GM18502 (cell line): Measurements from ENCODE around the gene LRRC27.
"Not testable (repeated sequence)": the region's sequence is repeated elsewhere in the genome, so short reads cannot be mapped to it uniquely, and the experiment has no call there.

Experiments
- ATAC-seq: cut with Tn5 transposase; IDR thresholded peaks from one replicate; pipeline ENCODE4 v1.9.1; 2021; ENCODE audit warnings: mild to moderate bottlenecking; ENCODE audit not compliant: unreplicated experiment, poor library complexity

The LRRC27 gene

GRCh38 chr10:132385721-132386418, 53.9 kb downstream of the LRRC27 start:
- ATAC-seq = no peak

GRCh38 chr10:132386419-132386831, 54.4 kb downstream of the LRRC27 start:
- ATAC-seq = no peak

- not testable (repeated sequence) for ATAC-seq
These were observed 54.9 kb downstream of the LRRC27 start for GRCh38 chr10:132386896-132387295.

GRCh38 chr10:132387764-132388210, 55.8 kb downstream of the LRRC27 start:
- ATAC-seq = peak; percentile 68

- ATAC-seq = no peak
These were observed 57.0 kb downstream of the LRRC27 start for GRCh38 chr10:132388891-132389432.

- no peak for ATAC-seq
These were observed 57.6 kb downstream of the LRRC27 start for GRCh38 chr10:132389433-132390169.

GRCh38 chr10:132390170-132390920, 58.4 kb downstream of the LRRC27 start:
- ATAC-seq = no peak

- ATAC-seq = no peak
These were observed 59.1 kb downstream of the LRRC27 start for GRCh38 chr10:132390921-132391675.

- ATAC-seq = no peak
These were observed 59.7 kb downstream of the LRRC27 start for GRCh38 chr10:132391676-132392020.

- ATAC-seq = no peak
These were observed 60.3 kb downstream of the LRRC27 start for GRCh38 chr10:132392184-132392800.

- ATAC-seq = no peak
These were observed 61.1 kb downstream of the LRRC27 start for GRCh38 chr10:132392811-132393694.

- ATAC-seq = no peak
These were observed 61.7 kb downstream of the LRRC27 start for GRCh38 chr10:132393695-132394181.

GRCh38 chr10:132394201-132394811, 62.3 kb downstream of the LRRC27 start:
- ATAC-seq = no peak

- ATAC-seq = no peak
These were observed 63.1 kb downstream of the LRRC27 start for GRCh38 chr10:132394936-132395703.

GRCh38 chr10:132395704-132396493, 63.9 kb downstream of the LRRC27 start:
- ATAC-seq = peak; percentile 0

- ATAC-seq = peak; percentile 49
These were observed 64.6 kb downstream of the LRRC27 start for GRCh38 chr10:132396494-132397035.
